GM18517 (cell line): ENCODE measurements around the gene GRIK5.

Experiments used
- ATAC-seq: cut with Tn5 transposase; IDR thresholded peaks from one replicate; pipeline ENCODE4 v1.9.1; 2021; ENCODE audit warnings: mild to moderate bottlenecking, moderate library complexity; ENCODE audit not compliant: unreplicated experiment

The GRIK5 gene

DNA sequence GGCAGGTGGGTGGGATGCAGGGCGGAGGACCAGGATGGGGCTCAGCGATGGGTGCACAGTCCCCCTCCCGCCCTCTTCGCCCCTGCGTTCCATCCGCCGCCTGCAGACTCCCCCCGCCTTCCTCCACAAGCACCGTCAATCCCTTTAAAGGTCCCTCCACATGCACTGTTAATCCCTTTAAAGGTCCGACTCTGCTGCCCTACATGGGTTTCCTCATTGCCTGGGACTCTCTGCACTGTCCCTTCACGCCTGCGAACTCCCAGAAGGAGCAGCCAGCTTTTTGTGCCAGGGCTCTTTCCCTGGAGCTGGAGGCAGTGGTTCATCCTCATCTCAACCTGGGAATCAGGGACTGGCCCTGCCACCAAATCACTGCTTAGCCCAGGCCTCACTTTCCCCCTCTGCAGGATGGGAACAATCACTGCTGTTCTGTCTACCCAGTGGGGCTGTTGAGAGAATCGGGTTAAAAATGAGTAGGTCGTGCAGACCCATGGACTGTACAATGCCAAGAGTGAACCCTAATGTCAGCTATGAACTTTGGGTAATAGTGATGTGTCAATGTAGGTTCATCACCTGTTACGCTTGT is 26.3 kb upstream of the GRIK5 start:
- ATAC-seq, result no peak

DNA sequence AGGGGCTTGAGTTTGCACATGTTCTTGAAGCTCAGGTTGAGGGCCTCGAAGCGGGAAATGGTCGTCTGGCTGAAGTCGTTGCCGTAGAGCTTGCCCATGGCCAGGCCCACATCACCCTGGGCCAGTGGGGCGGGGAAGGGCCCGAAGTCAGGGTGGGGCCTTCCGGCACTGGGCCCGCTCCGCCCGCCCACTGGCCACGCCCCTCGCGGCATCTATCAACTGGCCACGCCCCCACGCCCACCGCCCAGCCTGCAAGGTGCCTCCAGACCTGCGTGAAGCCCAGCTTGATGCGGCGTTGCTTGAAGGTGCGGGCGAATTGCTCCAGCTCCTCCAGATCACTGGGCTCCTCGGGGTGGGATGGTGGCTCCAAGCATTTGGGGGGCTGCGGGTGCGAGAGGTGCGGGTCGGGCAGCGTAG is 25.8 kb upstream of the GRIK5 start:
- ATAC-seq, result no peak

DNA sequence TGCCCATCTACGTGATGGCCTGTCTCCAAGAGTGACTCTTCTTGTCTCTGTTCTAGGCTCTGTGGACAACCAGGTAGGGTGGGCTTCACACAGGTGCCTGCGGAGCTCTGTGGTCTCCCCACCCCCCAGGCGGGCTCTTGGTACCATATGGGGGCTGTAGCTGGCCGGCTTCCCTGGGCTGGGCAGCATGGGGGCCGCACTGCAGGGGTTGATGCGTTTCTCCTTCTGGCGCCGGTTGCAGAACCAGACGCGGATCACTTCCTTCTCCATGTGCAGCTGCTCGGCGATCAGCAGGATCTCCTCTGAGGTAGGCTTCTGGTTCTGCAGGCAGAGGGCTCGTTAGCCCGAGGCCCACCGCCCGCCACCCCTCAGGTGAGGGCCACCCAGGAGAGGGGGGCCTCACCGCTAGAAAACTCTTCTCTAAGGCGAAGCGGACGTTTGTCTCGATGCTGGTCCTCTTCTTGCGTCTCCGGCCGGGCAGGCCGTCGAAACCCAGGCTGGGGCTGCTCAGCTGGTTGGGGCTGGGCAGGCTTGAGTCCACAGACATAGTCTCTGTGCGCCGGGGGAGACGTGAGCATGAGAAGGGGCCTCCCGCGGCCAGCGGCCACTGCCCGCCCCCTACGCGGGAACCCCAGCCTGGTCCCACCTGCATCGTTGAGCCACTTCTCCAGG is 25.3 kb upstream of the GRIK5 start:
- ATAC-seq, result no peak

DNA sequence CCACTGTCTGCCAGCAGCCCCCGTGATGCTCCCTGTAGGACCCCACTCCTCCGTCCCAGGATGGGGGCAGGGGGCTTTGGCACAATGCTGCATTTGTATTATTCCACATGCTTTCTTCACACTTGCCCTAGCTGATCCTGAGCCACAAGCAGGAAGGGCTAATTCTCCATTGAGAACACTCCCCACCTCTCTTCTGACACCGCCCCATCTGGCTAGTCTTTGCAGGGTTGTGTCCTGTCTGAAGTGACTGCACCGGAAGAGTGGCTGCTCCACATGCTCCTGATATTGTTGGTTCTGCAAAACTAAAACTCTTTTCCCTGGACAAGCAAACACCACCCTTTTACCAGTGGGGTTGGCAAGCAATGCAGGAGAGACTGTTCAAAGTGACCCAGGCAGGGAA is 23.9 kb upstream of the GRIK5 start:
- no peak for ATAC-seq

DNA sequence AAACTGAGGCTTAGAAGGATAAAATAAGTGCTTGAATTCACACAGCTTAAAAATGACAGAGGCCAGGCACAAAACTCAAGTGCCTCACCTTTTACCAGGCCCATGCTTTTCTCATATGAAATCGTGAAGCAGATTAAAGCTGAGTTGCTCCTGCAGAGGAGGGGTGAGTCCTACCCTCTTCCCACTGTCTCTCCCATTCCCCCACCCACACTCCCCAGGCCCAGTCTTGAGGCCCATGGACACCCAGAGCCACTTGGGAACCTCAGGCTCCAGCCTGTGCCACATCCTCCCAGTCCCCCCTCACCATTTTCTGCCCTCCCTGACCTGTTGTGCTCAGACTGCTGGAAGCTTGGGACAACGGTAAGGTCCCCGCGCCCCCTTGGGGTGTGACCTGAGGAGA is 23.5 kb upstream of the GRIK5 start:
- no peak for ATAC-seq

DNA sequence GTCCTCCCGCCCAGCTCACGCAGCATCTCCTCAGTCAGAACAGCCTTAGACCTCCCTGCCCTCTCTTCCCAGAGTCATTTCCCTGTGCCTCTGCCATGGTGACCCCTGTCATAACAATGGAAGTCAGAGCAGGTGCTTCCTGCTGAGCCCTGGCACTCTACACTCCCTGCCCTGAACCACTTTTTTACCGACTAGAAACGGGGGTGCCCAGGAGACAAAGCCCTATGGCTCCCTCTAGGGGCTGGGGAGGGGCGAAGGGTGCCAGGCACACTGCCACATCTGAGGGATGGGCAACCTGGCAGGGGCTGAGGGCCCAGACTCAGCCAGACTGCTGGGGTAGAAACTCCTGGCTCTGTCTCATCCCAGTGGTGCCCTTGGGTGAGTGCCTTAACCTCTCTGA is 22.3 kb upstream of the GRIK5 start:
- ATAC-seq, result no peak

DNA sequence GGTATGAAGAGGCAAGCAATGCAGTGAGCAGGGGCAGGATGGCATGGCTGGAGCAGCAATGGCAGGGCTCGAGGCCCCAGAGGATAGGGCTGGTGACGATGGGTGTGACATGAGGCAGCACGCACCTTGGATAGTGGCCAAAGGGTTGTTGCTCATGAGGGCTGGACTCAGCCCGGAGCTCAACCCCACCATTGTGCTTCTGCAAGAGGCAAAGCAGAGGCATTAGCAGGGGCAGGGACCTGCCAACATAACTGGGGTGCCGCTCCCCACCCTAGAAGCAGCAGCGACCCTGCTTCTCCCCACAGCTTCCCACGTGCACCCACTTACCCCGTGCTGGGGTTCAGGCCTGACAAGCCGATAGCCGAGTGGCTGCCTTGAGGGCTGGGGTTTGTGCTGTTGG is 21.7 kb upstream of the GRIK5 start:
- no peak for ATAC-seq

DNA sequence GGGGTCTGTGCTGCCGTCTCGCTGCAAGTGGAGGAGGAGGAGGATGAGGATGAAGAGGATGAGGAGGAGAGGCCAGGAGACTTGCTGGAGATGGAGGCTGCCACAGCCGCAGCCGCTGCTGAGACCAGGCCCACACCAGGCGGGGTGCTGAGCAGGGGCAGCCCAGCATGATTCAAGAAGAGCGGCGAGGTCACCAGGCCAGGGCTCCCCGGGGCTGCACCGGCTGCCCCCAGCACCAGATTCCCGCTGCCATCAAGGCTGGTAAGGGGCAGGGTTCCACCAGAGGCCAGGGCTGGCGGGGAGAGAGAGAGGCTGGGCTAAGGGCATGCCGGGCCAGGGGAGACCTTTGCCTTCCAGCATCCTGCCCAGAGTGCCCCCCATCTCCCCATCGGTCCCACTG is 21.3 kb upstream of the GRIK5 start:
- no peak for ATAC-seq

DNA sequence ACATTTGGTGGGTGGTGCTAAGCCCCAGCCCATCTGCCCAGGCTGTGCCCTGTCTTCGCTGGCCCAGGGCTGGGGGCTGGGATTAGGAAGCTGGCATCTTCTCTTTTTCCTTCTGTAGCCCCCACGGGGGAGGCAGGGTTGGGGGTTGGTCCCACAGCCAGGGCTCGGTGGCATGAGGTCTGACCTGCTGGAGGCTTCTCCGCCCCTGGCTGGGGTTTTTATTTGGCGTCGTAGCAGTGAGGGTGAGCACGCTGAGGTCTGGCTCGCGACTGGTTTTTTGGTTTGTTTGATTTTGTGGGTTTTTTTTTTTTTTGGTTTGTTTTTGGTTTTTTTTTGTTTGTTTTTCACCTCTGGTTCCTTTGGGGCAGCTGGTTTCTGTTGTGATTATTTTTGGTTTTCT is 20.7 kb upstream of the GRIK5 start:
- ATAC-seq, result no peak

DNA sequence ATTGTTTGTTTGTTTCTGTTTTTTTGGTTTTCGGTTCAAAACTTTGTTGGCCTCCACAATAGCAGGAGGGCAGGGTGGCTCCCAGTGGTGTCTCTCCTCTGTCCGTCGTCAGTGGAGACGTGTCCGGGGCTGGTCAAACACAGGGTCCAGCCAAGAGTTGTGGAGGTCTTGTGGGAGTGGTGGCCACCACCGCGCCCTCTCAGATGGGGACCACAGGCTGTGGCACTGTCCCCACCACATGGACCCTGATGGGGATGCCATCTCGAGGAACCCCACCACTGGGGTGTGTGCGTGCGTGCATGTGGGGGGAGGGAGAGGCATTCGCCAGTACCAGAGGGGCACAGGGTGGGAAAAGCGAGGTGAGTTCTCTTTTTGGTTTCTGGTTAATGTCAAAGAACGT is 19.8 kb upstream of the GRIK5 start:
- ATAC-seq, result no peak

DNA sequence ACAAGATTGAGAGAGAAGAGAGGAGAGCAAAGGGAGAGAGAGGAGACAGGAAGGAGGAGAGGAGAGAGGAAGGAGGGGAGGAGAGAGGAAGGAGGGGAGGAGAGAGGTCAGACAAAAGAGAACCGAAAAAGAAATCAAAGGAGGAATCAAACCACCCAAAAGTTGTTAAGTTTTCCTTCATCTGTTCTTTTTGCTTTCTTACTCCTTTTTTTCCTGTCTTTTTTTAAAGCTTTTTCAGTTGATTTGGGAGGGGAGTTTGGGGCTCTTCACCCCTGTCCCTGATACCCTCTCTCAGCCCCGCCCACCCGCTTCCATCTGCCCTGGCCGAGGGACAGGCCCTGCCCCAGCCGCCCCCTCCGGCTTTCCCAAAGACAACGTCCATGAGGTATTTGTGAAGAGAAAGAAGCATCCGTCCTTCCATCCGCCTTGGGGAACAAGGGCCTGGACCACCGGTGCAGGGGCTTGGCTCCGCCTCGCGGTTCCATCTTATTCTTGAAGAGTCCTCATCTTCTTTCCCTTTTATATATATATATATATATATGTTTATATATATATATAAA is 19.3 kb upstream of the GRIK5 start:
- no peak for ATAC-seq

DNA sequence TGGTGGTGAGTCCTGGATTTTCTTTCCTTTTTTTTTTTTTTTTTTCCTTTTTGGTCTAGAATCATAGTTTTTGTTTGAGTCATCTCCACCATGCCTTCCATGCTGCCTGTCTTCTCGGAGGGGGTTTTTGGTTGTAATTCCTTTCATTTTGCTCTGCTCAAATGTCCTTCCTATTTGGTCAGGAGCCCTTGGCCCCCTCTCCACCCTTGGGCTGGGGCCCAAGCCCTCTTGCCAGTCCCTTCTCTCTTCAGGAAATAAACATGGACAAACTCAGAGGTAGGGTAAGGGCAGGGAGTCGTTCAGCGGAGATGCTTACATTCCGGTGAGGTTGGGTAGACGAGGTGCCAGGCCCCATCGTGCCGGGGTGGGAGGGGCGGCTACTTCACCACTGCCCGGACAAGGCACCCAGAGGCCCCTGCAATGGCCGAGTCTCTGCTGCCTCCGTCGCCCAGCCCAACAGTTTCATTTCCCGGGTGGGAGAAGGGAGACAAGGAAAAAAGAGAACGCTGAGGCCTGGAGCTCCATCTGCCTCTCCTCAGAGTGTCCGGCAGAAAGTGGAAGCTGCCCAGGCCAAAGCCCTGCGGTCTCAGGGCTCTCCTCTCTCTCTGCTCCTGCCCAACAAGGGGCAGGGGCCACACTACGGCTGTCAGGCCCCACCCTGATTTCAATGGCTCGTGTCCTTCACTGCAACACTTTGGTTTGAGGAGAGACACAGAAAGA is 18.6 kb upstream of the GRIK5 start:
- no peak for ATAC-seq

DNA sequence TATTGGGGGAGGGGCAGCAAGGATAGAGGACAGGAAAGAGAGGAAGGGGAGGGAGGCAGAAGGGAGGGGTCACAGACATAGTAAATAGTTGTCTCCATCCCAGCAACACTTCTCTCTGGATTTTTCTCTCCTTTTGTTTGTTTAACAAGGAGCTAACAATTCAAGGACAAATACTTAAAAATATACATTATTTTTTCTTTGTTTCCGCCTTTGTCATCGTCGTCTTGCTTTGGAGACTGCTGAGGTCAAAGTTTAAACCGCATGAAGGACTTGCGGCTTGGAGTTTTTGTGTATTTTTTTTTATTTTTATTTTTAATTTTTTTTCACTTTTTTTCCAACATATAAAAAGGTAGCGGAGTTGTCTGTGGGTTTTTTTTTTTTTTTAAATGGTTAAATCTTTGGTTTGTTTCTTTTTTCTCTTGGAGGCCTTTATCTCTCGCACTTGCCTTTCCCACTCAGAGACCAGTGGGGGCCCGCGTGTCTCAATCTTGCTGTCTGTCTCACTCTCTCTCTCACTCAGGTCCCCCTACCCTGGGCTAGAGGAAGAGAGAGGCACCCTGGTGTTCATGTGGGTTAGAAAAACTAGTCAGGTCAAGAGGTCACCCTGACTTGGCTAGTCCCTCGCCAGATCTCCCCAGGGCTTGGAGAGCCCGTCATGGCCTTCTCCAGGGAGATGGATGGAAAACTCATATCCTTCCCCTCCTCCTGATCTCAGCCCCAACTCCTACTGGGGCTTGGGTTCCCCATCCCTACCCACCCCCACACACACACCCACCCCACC is 17.0 kb upstream of the GRIK5 start:
- no peak for ATAC-seq

DNA sequence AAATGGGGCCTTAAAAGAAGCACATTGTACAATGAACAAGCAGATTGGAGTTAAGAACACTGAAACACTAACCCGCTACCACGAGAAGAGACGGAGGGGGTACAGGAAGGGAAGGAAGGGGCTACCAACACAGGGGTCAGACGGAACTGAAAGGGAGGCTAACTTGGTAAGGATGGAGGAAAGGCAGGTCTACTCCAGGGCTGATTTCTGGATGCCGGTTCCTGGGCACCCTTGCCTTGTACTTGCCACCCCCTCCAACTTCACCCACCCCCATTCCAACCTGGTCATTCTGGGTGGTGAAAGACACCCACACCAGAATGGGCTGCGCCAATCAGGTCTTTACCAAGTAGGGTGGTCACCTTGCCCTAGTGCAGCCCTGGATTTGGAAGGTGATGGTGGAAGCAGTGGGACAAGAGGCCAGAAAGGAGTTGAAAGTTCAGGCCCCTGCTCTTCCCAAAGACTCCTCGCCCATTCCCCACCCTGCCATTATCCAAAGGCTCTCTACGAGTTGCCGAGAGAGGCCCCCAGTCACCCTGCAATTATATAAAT is 16.3 kb upstream of the GRIK5 start:
- no peak for ATAC-seq

DNA sequence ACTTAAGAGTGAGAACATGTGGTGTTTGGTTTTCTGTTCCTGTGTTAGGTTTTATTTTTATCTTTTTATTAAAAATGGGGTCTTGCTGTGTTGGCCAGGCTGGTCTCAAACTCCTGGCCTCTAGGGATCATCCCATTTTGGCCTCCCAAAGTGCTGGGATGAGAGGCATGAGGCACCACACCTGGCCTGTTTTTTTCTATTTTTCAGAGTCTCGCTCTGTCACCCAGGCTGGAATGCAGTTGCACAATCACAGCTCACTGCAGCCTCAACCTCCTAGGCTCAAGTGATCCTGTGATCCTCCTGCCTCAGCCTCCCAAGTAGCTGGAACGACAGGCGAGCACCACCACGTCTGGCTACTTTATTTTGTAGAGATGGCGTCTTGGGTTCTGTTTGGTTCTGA is 13.5 kb upstream of the GRIK5 start:
- ATAC-seq, result no peak

DNA sequence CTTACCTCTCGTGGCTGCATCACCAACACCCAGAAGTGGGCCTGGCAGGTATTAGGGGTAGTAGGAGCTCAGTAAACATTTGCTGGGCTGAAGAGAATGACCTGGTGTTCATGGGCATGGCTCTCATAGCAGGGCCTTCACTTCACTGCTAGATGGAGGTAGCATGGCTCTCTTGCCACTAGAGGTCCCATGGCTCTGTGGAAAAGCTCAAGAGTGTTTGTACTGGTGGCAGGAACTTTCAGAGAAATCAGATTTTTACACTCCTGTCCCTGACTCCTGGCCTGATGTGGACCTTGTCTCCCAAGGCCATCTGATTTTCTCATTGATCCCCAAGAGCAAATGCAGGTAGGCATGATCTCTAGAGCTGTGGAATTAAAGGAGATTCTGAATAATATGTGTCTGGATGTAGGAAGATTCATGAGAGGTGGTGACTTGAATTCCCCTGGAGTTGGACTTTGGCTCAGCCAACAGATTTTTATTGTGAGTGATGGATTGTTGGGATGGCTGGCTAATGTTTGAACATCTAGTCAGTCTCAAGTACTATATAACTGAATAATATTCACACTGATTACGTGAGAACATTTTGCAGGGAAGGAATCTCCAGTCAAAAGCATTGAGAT is 11.7 kb upstream of the GRIK5 start:
- no peak for ATAC-seq

DNA sequence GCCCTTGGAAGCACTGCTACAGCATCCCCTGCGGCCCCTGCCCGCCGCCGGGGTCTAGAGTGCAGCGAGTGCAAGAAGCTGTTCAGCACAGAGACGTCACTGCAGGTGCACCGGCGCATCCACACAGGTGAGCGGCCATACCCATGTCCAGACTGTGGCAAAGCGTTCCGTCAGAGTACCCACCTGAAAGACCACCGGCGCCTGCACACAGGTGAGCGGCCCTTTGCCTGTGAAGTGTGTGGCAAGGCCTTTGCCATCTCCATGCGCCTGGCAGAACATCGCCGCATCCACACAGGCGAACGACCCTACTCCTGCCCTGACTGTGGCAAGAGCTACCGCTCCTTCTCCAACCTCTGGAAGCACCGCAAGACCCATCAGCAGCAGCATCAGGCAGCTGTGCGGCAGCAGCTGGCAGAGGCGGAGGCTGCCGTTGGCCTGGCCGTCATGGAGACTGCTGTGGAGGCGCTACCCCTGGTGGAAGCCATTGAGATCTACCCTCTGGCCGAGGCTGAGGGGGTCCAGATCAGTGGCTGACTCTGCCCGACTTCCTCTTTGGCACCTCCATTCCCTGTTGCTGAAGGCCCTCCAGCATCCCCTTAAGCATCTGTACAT is 10.9 kb upstream of the GRIK5 start:
- no peak for ATAC-seq

DNA sequence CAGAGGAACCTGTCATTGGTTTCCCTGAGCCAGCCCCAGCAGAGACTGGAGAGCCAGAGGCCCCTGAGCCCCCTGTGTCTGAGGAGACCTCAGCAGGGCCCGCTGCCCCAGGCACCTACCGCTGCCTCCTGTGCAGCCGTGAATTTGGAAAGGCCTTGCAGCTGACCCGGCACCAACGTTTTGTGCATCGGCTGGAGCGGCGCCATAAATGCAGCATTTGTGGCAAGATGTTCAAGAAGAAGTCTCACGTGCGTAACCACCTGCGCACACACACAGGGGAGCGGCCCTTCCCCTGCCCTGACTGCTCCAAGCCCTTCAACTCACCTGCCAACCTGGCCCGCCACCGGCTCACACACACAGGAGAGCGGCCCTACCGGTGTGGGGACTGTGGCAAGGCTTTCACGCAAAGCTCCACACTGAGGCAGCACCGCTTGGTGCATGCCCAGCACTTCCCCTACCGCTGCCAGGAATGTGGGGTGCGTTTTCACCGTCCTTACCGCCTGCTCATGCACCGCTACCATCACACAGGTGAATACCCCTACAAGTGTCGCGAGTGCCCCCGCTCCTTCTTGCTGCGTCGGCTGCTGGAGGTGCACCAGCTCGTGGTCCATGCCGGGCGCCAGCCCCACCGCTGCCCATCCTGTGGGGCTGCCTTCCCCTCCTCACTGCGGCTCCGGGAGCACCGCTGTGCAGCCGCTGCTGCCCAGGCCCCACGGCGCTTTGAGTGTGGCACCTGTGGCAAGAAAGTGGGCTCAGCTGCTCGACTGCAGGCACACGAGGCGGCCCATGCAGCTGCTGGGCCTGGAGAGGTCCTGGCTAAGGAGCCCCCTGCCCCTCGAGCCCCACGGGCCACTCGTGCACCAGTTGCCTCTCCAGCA is 10.1 kb upstream of the GRIK5 start:
- no peak for ATAC-seq

DNA sequence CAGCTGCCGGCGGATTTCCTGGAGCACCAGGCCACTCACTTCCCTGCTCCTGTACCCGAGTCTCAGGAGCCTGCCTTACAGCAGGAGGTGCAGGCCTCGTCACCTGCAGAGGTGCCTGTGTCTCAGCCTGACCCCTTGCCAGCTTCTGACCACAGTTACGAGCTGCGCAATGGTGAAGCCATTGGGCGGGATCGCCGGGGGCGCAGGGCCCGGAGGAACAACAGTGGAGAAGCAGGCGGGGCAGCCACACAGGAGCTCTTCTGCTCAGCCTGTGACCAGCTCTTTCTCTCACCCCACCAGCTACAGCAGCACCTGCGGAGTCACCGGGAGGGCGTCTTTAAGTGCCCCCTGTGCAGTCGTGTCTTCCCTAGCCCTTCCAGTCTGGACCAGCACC is 9.3 kb upstream of the GRIK5 start:
- ATAC-seq, result no peak
